ENCODE results near the gene SAMD15. TPM values are rescaled to one million over a fixed set of nuclear protein-coding genes. Genes with fewer than 3 reads are reported as not detected.

SAMD15 gene
- total RNA-seq, 4 donors from 2014 or later, result 0.35 to 1.7 TPM; not detected in 2

GRCh38 chr14:77346495-77346894 is 30.7 kb upstream of the SAMD15 start:
- TF ChIP-seq POLR2A (IDR thresholded peaks at IDR 0.05), result no peak
- no peak for TF ChIP-seq CTCF (IDR thresholded peaks at IDR 0.05)
- Histone ChIP-seq H3K9me3 (no peaks in the 10 kb centered on the region), H3K27me3 (no peaks in the 10 kb centered on the region), H3K27ac (no peak overlapping the region), H3K4me1 (no peaks in the 10 kb centered on the region), H3K4me3 (no peak overlapping the region), H3K36me3 (peaks cover 0 to 33% (median 0%) of the 10 kb centered on the region in 3 donors)
- no peak for DNase-seq

GRCh38 chr14:77347751-77348150 is 29.4 kb upstream of the SAMD15 start:
- H3K4me1 ChIP-seq, result no peaks in the 10 kb centered on the region
- TF ChIP-seq CTCF (IDR thresholded peaks at IDR 0.05), result no peak
- no peak for TF ChIP-seq POLR2A (IDR thresholded peaks at IDR 0.05)

GRCh38 chr14:77353469-77354141 is 23.6 kb upstream of the SAMD15 start:
- TF ChIP-seq POLR2A (IDR thresholded peaks at IDR 0.05) (no peak), CTCF (IDR thresholded peaks at IDR 0.05) (no peak)
- no peaks in the 10 kb centered on the region for H3K9me3 ChIP-seq
- peaks cover 0 to 15% (median 0%) of the 10 kb centered on the region in 3 donors for H3K36me3 ChIP-seq
- H3K4me1 ChIP-seq, result no peaks in the 10 kb centered on the region
- no peak overlapping the region for H3K4me3 ChIP-seq
- H3K27ac ChIP-seq, result no peak overlapping the region
- H3K27me3 ChIP-seq, result no peaks in the 10 kb centered on the region
- no peak for DNase-seq

More at GRCh38 chr14:77347751-77348150, 29.4 kb upstream of the SAMD15 start:
- Histone ChIP-seq H3K4me3 (no peak overlapping the region), H3K9me3 (no peaks in the 10 kb centered on the region), H3K27ac (no peak overlapping the region), H3K36me3 (peaks cover 0 to 25% (median 0%) of the 10 kb centered on the region in 3 donors), H3K27me3 (no peaks in the 10 kb centered on the region)
- DNase-seq, result no peak

GRCh38 chr14:77355811-77356210 is 21.4 kb upstream of the SAMD15 start:
- H3K4me1 ChIP-seq, result no peaks in the 10 kb centered on the region
- DNase-seq, result no peak
- no peak overlapping the region for H3K4me3 ChIP-seq
- no peak for TF ChIP-seq POLR2A (IDR thresholded peaks at IDR 0.05)
- TF ChIP-seq CTCF (IDR thresholded peaks at IDR 0.05), result no peak
- no peaks in the 10 kb centered on the region for H3K27me3 ChIP-seq
- H3K36me3 ChIP-seq, result peaks cover 0 to 4% (median 0%) of the 10 kb centered on the region in 3 donors
- H3K9me3 ChIP-seq, result no peaks in the 10 kb centered on the region
- no peak overlapping the region for H3K27ac ChIP-seq

GRCh38 chr14:77356899-77357298 is 20.3 kb upstream of the SAMD15 start:
- no peaks in the 10 kb centered on the region for H3K9me3 ChIP-seq
- H3K27me3 ChIP-seq, result no peaks in the 10 kb centered on the region
- no peak overlapping the region for H3K4me3 ChIP-seq
- no peaks in the 10 kb centered on the region for H3K4me1 ChIP-seq
- no peak overlapping the region for H3K27ac ChIP-seq
- TF ChIP-seq POLR2A (IDR thresholded peaks at IDR 0.05), result no peak
- no peak for TF ChIP-seq CTCF (IDR thresholded peaks at IDR 0.05)
- no peaks in the 10 kb centered on the region for H3K36me3 ChIP-seq
- no peak for DNase-seq

Data from Peyer's patch (tissue), 4 donors.